Measurements from ENCODE around the gene TRIM4. TPM values are rescaled to one million over a fixed set of nuclear protein-coding genes. Genes with fewer than 3 reads are reported as not detected.
"Not testable (repeated sequence)": the region's sequence is repeated elsewhere in the genome, so short reads cannot be mapped to it uniquely, and the experiment has no call there.

The TRIM4 gene
- polyA plus RNA-seq, 3 donors = 10.8 to 17.9 (median 12.5) TPM

DNA sequence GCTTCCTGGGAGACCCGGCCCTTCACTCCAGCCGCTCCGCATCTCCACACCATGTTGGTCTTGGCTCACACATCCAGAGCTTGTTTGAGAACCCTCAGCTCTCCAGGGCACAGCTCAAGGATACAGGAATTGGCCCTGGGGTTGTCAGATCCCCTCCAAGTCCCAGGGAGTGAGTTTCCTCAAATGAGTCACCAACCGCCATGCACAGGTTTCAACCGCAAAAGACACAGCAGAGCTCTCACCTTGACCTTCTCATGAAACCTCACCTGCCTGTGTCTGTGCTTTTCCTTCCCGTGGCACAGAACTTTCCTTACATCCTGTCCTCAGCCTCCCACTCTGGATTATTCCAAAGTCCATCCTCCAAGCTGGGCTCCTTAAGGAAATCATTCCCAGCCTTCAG is 35.9 kb upstream of the TRIM4 start:
- peak overlapping the region in 4 of 7 donors; percentile 36 to 50 (median 47) for H3K27ac Mint-ChIP-seq
- no peak overlapping the region for H3K4me2 ChIP-seq (replicated peaks; ENCODE audit: extremely low read depth, low read length, poor library complexity, severe bottlenecking)
- H3K9me3 Mint-ChIP-seq = peaks cover 5 to 12% (median 9%) of the 10 kb centered on the region in 7 donors
- no peak overlapping the region for H2AFZ ChIP-seq (ENCODE audit: insufficient read depth, low read depth, low read length, poor library complexity, severe bottlenecking)
- H3K27me3 Mint-ChIP-seq (ENCODE audit: low read depth in 3 of 3) = peaks cover 2 to 15% (median 13%) of the 10 kb centered on the region in 3 donors
- H3K36me3 ChIP-seq (replicated peaks in 1 of 2; ENCODE audit: control insufficient read depth in 1 of 2, insufficient read depth in 2 of 2, low read length in 2 of 2) = no peaks in the 10 kb centered on the region
- H3K4me1 Mint-ChIP-seq = peaks cover 26% of the 10 kb centered on the region
- DNase-seq = no peak
- H4K20me1 ChIP-seq (ENCODE audit: insufficient read depth, low read length) = no peaks in the 10 kb centered on the region
- peaks cover 0 to 2% of the 10 kb centered on the region in 2 donors for H3K36me3 Mint-ChIP-seq
- TF ChIP-seq, protein P1, sequence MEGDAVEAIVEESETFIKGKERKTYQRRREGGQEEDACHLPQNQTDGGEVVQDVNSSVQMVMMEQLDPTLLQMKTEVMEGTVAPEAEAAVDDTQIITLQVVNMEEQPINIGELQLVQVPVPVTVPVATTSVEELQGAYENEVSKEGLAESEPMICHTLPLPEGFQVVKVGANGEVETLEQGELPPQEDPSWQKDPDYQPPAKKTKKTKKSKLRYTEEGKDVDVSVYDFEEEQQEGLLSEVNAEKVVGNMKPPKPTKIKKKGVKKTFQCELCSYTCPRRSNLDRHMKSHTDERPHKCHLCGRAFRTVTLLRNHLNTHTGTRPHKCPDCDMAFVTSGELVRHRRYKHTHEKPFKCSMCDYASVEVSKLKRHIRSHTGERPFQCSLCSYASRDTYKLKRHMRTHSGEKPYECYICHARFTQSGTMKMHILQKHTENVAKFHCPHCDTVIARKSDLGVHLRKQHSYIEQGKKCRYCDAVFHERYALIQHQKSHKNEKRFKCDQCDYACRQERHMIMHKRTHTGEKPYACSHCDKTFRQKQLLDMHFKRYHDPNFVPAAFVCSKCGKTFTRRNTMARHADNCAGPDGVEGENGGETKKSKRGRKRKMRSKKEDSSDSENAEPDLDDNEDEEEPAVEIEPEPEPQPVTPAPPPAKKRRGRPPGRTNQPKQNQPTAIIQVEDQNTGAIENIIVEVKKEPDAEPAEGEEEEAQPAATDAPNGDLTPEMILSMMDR (IDR thresholded peaks at IDR 0.05) = no peak
- no peaks in the 10 kb centered on the region for H3K79me2 ChIP-seq (ENCODE audit: insufficient read depth, low read length)
- no peak overlapping the region for H3K9ac ChIP-seq (ENCODE audit: insufficient read depth, low read length, poor library complexity, severe bottlenecking)
- H3K4me3 Mint-ChIP-seq = no peak overlapping the region
- H3K27ac ChIP-seq (ENCODE audit: low read depth in 1 of 2, low read length in 2 of 2) = no peak overlapping the region
- WGBS (ENCODE audit: insufficient coverage) = 80% methylated on average over 6 of the region's 6 CpGs
- H3K27me3 ChIP-seq (ENCODE audit: control insufficient read depth in 2 of 2, insufficient read depth in 2 of 2, low read length in 2 of 2) = peaks cover 11 to 16% of the 10 kb centered on the region in 2 donors
- intact Hi-C loops (cut with micrococcal nuclease) = no loop called here
- H3K9me3 ChIP-seq (replicated peaks in 1 of 2; ENCODE audit: control insufficient read depth in 1 of 2, insufficient read depth in 1 of 2, low read length in 2 of 2) = peaks cover 7 to 8% of the 10 kb centered on the region in 2 donors
- H3K4me1 ChIP-seq (ENCODE audit: control insufficient read depth in 1 of 2, insufficient read depth in 2 of 2, low read length in 2 of 2) = peaks cover 18 to 20% of the 10 kb centered on the region in 2 donors
- H3K4me3 ChIP-seq (replicated peaks in 1 of 3; ENCODE audit: low read depth in 2 of 3, low read length in 3 of 3) = no peak overlapping the region

DNA sequence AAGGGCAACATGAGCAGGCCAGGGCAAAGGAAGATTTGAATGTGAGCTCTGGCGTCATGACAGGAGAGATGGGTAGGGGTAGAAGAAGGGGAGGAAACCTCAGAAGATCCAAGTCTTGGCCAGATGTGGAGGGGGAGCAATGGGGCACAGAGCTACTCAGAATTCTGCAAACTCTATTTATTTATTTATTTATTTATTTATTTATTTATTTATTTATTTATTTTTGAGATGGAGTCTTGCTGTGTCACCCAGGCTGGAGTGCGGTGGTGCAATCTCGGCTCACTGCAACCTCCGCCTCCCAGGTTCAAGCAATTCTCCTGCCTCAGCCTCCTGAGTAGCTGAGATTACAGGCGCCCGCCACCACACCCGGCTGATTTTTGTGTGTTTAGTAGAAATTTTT is 35.3 kb upstream of the TRIM4 start:
- intact Hi-C loops (cut with micrococcal nuclease); H3K27ac ChIP-seq (ENCODE audit: low read depth in 1 of 2, low read length in 2 of 2); H3K4me2 ChIP-seq (replicated peaks; ENCODE audit: extremely low read depth, low read length, poor library complexity, severe bottlenecking); H3K36me3 ChIP-seq (replicated peaks in 1 of 2; ENCODE audit: control insufficient read depth in 1 of 2, insufficient read depth in 2 of 2, low read length in 2 of 2); H3K79me2 ChIP-seq (ENCODE audit: insufficient read depth, low read length); DNase-seq; H3K9ac ChIP-seq (ENCODE audit: insufficient read depth, low read length, poor library complexity, severe bottlenecking); H3K9me3 ChIP-seq (replicated peaks in 1 of 2; ENCODE audit: control insufficient read depth in 1 of 2, insufficient read depth in 1 of 2, low read length in 2 of 2); H3K4me3 ChIP-seq (replicated peaks in 1 of 3; ENCODE audit: low read depth in 2 of 3, low read length in 3 of 3); H4K20me1 ChIP-seq (ENCODE audit: insufficient read depth, low read length); H3K4me3 Mint-ChIP-seq; H3K36me3 Mint-ChIP-seq; H2AFZ ChIP-seq (ENCODE audit: insufficient read depth, low read depth, low read length, poor library complexity, severe bottlenecking): not testable (repeated sequence)
- no CpG with 5 or more reads among the region's 7 CpGs for WGBS (ENCODE audit: insufficient coverage)
- H3K27me3 Mint-ChIP-seq (ENCODE audit: low read depth in 3 of 3) = peaks cover 2 to 13% (median 10%) of the 10 kb centered on the region in 3 donors
- H3K27ac Mint-ChIP-seq = peak overlapping the region in 2 of 7 donors; percentile 5 to 91
- peaks cover 5 to 12% (median 10%) of the 10 kb centered on the region in 7 donors for H3K9me3 Mint-ChIP-seq
- peaks cover 6 to 10% of the 10 kb centered on the region in 2 donors for H3K27me3 ChIP-seq (ENCODE audit: control insufficient read depth in 2 of 2, insufficient read depth in 2 of 2, low read length in 2 of 2)
- H3K4me1 ChIP-seq (ENCODE audit: control insufficient read depth in 1 of 2, insufficient read depth in 2 of 2, low read length in 2 of 2) = peaks cover 19 to 20% of the 10 kb centered on the region in 2 donors
- peaks cover 31% of the 10 kb centered on the region for H3K4me1 Mint-ChIP-seq
